NCI-H187 (cell line): ENCODE results near the gene SLC22A12.

ENCODE experiments used
- DNase-seq, 2 experiments: peaks; one replicate each; lab custom pipeline; 2025; lab: John Stamatoyannopoulos, UW

The SLC22A12 gene

GRCh38 chr11:64563966-64564365, 27.1 kb upstream of the SLC22A12 start:
- DNase-seq, result no peak

GRCh38 chr11:64564419-64564818, 26.6 kb upstream of the SLC22A12 start:
- no peak for DNase-seq

GRCh38 chr11:64564947-64565889, 25.8 kb upstream of the SLC22A12 start:
- no peak for DNase-seq

- no peak for DNase-seq
These were observed 24.7 kb upstream of the SLC22A12 start for GRCh38 chr11:64566042-64566914.

- DNase-seq, result no peak
These were observed 23.8 kb upstream of the SLC22A12 start for GRCh38 chr11:64566915-64567891.

- DNase-seq, result no peak
These were observed 22.9 kb upstream of the SLC22A12 start for GRCh38 chr11:64568041-64568571.

- no peak for DNase-seq
These were observed 22.4 kb upstream of the SLC22A12 start for GRCh38 chr11:64568584-64569140.

GRCh38 chr11:64569300-64569970, 21.6 kb upstream of the SLC22A12 start:
- DNase-seq, result no peak

GRCh38 chr11:64570341-64570740, 20.7 kb upstream of the SLC22A12 start:
- DNase-seq, result no peak

GRCh38 chr11:64571050-64571409, 20.0 kb upstream of the SLC22A12 start:
- no peak for DNase-seq

GRCh38 chr11:64571410-64572091, 19.5 kb upstream of the SLC22A12 start:
- DNase-seq, result no peak

- no peak for DNase-seq
These were observed 18.9 kb upstream of the SLC22A12 start for GRCh38 chr11:64572143-64572542.

GRCh38 chr11:64577202-64577601, 13.8 kb upstream of the SLC22A12 start:
- DNase-seq, result no peak

GRCh38 chr11:64580412-64580811, 10.6 kb upstream of the SLC22A12 start:
- no peak for DNase-seq

- no peak for DNase-seq
These were observed 9.9 kb upstream of the SLC22A12 start for GRCh38 chr11:64581057-64581523.

- no peak for DNase-seq
These were observed 8.1 kb upstream of the SLC22A12 start for GRCh38 chr11:64582885-64583284.

GRCh38 chr11:64583296-64584262, 7.4 kb upstream of the SLC22A12 start:
- no peak for DNase-seq

GRCh38 chr11:64585150-64585549, 5.9 kb upstream of the SLC22A12 start:
- DNase-seq, result no peak

- no peak for DNase-seq
These were observed 4.7 kb upstream of the SLC22A12 start for GRCh38 chr11:64586366-64586765.
